ENCODE results near the gene SECTM1. TPM values are rescaled to one million over a fixed set of nuclear protein-coding genes. Genes with fewer than 3 reads are reported as not detected.
"Not testable (repeated sequence)": the region's sequence is repeated elsewhere in the genome, so short reads cannot be mapped to it uniquely, and the experiment has no call there.

Gene SECTM1
- total RNA-seq, 2 experiments from 2014 or later, result 18.3 to 18.5 TPM

GRCh38 chr17:82359451-82360074 lies 26.0 kb upstream of the SECTM1 start:
- POLR2A ChIA-PET; H3K4me1 Mint-ChIP-seq; H3K27ac Mint-ChIP-seq; H3K36me3 Mint-ChIP-seq (ENCODE audit: low read depth); H3K4me3 Mint-ChIP-seq; DNase-seq; H3K9me3 Mint-ChIP-seq; CTCF ChIA-PET: not testable (repeated sequence)
- peaks cover 14% of the 10 kb centered on the region for H3K27me3 Mint-ChIP-seq

- Mint-ChIP-seq H3K27ac (no peak within 1 kb of the TSS), H3K36me3 (ENCODE audit: low read depth) (no peaks in the 10 kb centered on the region), H3K4me3 (no peak within 1 kb of the TSS), H3K27me3 (peaks cover 14% of the 10 kb centered on the region), H3K4me1 (peaks cover 8% of the 10 kb centered on the region), H3K9me3 (no peaks in the 10 kb centered on the region)
- ChIA-PET POLR2A (no interaction called here), CTCF (interaction anchor here (1.0 to 1.2 kb wide), 2 partner anchors 61 to 138 kb away, joined by 4 to 5 read pairs; no protein-coding TSS in a partner anchor)
- no peak for DNase-seq
Observed at GRCh38 chr17:82358465-82359350, 25.1 kb upstream of the SECTM1 start, which contains the start of gene TEX19. Gene TEX19, plus strand, starts transcription at chr17:82359247. Its CDS starts 2,904 bp downstream, at chr17:82362151.

GRCh38 chr17:82357394-82357793 lies 23.8 kb upstream of the SECTM1 start:
- H3K36me3 Mint-ChIP-seq (ENCODE audit: low read depth), result no peaks in the 10 kb centered on the region
- H3K27me3 Mint-ChIP-seq, result peaks cover 14% of the 10 kb centered on the region
- ChIA-PET CTCF (interaction anchor here (1.2 kb wide), 1 partner anchor 59 kb away, joined by 4 read pairs; no protein-coding TSS in a partner anchor), POLR2A (no interaction called here)
- H3K27ac Mint-ChIP-seq, result no peak overlapping the region
- DNase-seq, result no peak
- peaks cover 8% of the 10 kb centered on the region for H3K4me1 Mint-ChIP-seq
- H3K4me3 Mint-ChIP-seq, result no peak overlapping the region
- no peaks in the 10 kb centered on the region for H3K9me3 Mint-ChIP-seq

GRCh38 chr17:82356845-82357355 lies 23.3 kb upstream of the SECTM1 start:
- CTCF ChIA-PET, result interaction anchor here (0.5 to 1.2 kb wide), 2 partner anchors 59 to 203 kb away, joined by 3 to 4 read pairs; no protein-coding TSS in a partner anchor
- Mint-ChIP-seq H3K27ac (no peak overlapping the region), H3K36me3 (ENCODE audit: low read depth) (no peaks in the 10 kb centered on the region), H3K9me3 (no peaks in the 10 kb centered on the region), H3K27me3 (peaks cover 13% of the 10 kb centered on the region), H3K4me3 (no peak overlapping the region), H3K4me1 (peaks cover 10% of the 10 kb centered on the region)
- no peak for DNase-seq
- POLR2A ChIA-PET, result no interaction called here

- no peaks in the 10 kb centered on the region for H3K9me3 Mint-ChIP-seq
- peaks cover 14% of the 10 kb centered on the region for H3K4me1 Mint-ChIP-seq
- no peaks in the 10 kb centered on the region for H3K36me3 Mint-ChIP-seq (ENCODE audit: low read depth)
- peaks cover 10% of the 10 kb centered on the region for H3K27me3 Mint-ChIP-seq
- no peak overlapping the region for H3K4me3 Mint-ChIP-seq
- H3K27ac Mint-ChIP-seq, result no peak overlapping the region
- no peak for DNase-seq
- ChIA-PET CTCF (interaction anchor here (0.9 kb wide), 1 partner anchor 198 kb away, joined by 3 read pairs; no protein-coding TSS in a partner anchor), POLR2A (no interaction called here)
Observed at GRCh38 chr17:82355770-82356427, 22.3 kb upstream of the SECTM1 start.

- CTCF ChIA-PET, result interaction anchor here (0.9 kb wide), 1 partner anchor 200 kb away, joined by 3 read pairs; no protein-coding TSS in a partner anchor
- DNase-seq, result no peak
- H3K27me3 Mint-ChIP-seq, result peaks cover 10% of the 10 kb centered on the region
- no peak overlapping the region for H3K4me3 Mint-ChIP-seq
- no peaks in the 10 kb centered on the region for H3K36me3 Mint-ChIP-seq (ENCODE audit: low read depth)
- H3K9me3 Mint-ChIP-seq, result no peaks in the 10 kb centered on the region
- POLR2A ChIA-PET, result no interaction called here
- H3K4me1 Mint-ChIP-seq, result peaks cover 14% of the 10 kb centered on the region
- no peak overlapping the region for H3K27ac Mint-ChIP-seq
Observed at GRCh38 chr17:82354804-82355308, 21.3 kb upstream of the SECTM1 start.

GRCh38 chr17:82353484-82353883 lies 19.9 kb upstream of the SECTM1 start:
- CTCF ChIA-PET, result interaction anchor here (1.0 to 1.1 kb wide), 2 partner anchors 78 to 198 kb away, joined by 3 to 4 read pairs; no protein-coding TSS in a partner anchor
- H3K27ac Mint-ChIP-seq, result no peak overlapping the region
- peaks cover 14% of the 10 kb centered on the region for H3K27me3 Mint-ChIP-seq
- no peaks in the 10 kb centered on the region for H3K9me3 Mint-ChIP-seq
- no peak overlapping the region for H3K4me3 Mint-ChIP-seq
- no peak for DNase-seq
- H3K4me1 Mint-ChIP-seq, result peaks cover 10% of the 10 kb centered on the region
- POLR2A ChIA-PET, result interaction anchor here (1.2 kb wide), 1 partner anchor 17 kb away, joined by 3 read pairs; no protein-coding TSS in a partner anchor
- no peaks in the 10 kb centered on the region for H3K36me3 Mint-ChIP-seq (ENCODE audit: low read depth)

- CTCF ChIA-PET, result interaction anchor here (0.7 to 1.3 kb wide), 9 partner anchors 16 to 321 kb away, joined by 3 to 5 read pairs (median 4); no protein-coding TSS in a partner anchor
- no peaks in the 10 kb centered on the region for H3K9me3 Mint-ChIP-seq
- no peak overlapping the region for H3K4me3 Mint-ChIP-seq
- no peaks in the 10 kb centered on the region for H3K36me3 Mint-ChIP-seq (ENCODE audit: low read depth)
- no peak overlapping the region for H3K27ac Mint-ChIP-seq
- peak; percentile 86 for DNase-seq
- POLR2A ChIA-PET, result interaction anchor here (1.2 kb wide), 1 partner anchor 19 kb away, joined by 3 read pairs; no protein-coding TSS in a partner anchor
- peaks cover 10% of the 10 kb centered on the region for H3K27me3 Mint-ChIP-seq
- peaks cover 6% of the 10 kb centered on the region for H3K4me1 Mint-ChIP-seq
Observed at GRCh38 chr17:82351713-82352488, 18.3 kb upstream of the SECTM1 start.

GRCh38 chr17:82351254-82351712 lies 17.7 kb upstream of the SECTM1 start:
- Mint-ChIP-seq H3K4me1 (peaks cover 11% of the 10 kb centered on the region), H3K27ac (no peak overlapping the region), H3K36me3 (ENCODE audit: low read depth) (no peaks in the 10 kb centered on the region), H3K27me3 (peaks cover 14% of the 10 kb centered on the region), H3K4me3 (no peak overlapping the region), H3K9me3 (no peaks in the 10 kb centered on the region)
- CTCF ChIA-PET, result interaction anchor here (0.7 to 1.3 kb wide), 8 partner anchors 14 to 321 kb away, joined by 3 to 5 read pairs (median 4); no protein-coding TSS in a partner anchor
- no peak for DNase-seq
- POLR2A ChIA-PET, result no interaction called here

GRCh38 chr17:82350182-82351030 lies 16.8 kb upstream of the SECTM1 start:
- Mint-ChIP-seq H3K4me3 (no peak overlapping the region), H3K36me3 (ENCODE audit: low read depth) (no peaks in the 10 kb centered on the region), H3K27me3 (peaks cover 15% of the 10 kb centered on the region), H3K9me3 (no peaks in the 10 kb centered on the region), H3K27ac (no peak overlapping the region), H3K4me1 (peaks cover 12% of the 10 kb centered on the region)
- ChIA-PET CTCF (interaction anchor here (0.7 to 1.9 kb wide), 13 partner anchors 12 to 391 kb away, joined by 3 to 6 read pairs (median 3); no protein-coding TSS in a partner anchor), POLR2A (interaction anchor here (1.2 to 1.4 kb wide), 2 partner anchors 64 to 121 kb away, joined by 3 to 4 read pairs; partner anchors contain the start of gene SLC16A3)
- peak; percentile 62 for DNase-seq

GRCh38 chr17:82349287-82349701 lies 15.7 kb upstream of the SECTM1 start:
- H3K36me3 Mint-ChIP-seq (ENCODE audit: low read depth), result no peaks in the 10 kb centered on the region
- H3K27ac Mint-ChIP-seq, result no peak overlapping the region
- ChIA-PET CTCF (interaction anchor here (0.7 to 1.9 kb wide), 5 partner anchors 48 to 390 kb away, joined by 3 to 6 read pairs (median 3); no protein-coding TSS in a partner anchor), POLR2A (interaction anchor here (1.4 kb wide), 1 partner anchor 65 kb away, joined by 4 read pairs; no protein-coding TSS in a partner anchor)
- peaks cover 12% of the 10 kb centered on the region for H3K4me1 Mint-ChIP-seq
- no peak for DNase-seq
- H3K27me3 Mint-ChIP-seq, result peaks cover 12% of the 10 kb centered on the region
- H3K4me3 Mint-ChIP-seq, result no peak overlapping the region
- no peaks in the 10 kb centered on the region for H3K9me3 Mint-ChIP-seq

All from activated CD4-positive, alpha-beta memory T cell treated with anti-CD3 and anti-CD28 coated beads, Interleukin-2, amount 10 ng/mL, durations not matched to agents 7 days and 5 days (primary cell).